ENCODE measurements around the gene USH2A. TPM values are rescaled to one million over a fixed set of nuclear protein-coding genes. Genes with fewer than 3 reads are reported as not detected.

USH2A gene
- total RNA-seq, 2 experiments from 2014 or later, result not detected

GRCh38 chr1:216448011-216448510 lies 24.8 kb upstream of the USH2A start:
- CTCF ChIA-PET, result no interaction called here
- Histone ChIP-seq H3K4me3 (ENCODE audit: low read length) (no peak overlapping the region), H3K36me3 (ENCODE audit: insufficient read depth, low read length) (no peaks in the 10 kb centered on the region), H3K9me3 (ENCODE audit: control insufficient read depth in 1 of 2, insufficient read depth in 1 of 2, low read length in 2 of 2) (peaks cover 0 to 3% of the 10 kb centered on the region in 2 experiments), H3K4me1 (ENCODE audit: insufficient read depth, low read length) (no peaks in the 10 kb centered on the region), H3K27me3 (ENCODE audit: control insufficient read depth in 1 of 2, insufficient read depth in 2 of 2, low read length in 2 of 2) (no peaks in the 10 kb centered on the region), H3K27ac (ENCODE audit: low read depth in 1 of 2, low read length in 2 of 2) (no peak overlapping the region)
- no peak overlapping the region for H3K27ac Mint-ChIP-seq
- DNase-seq (no peak), ATAC-seq (ENCODE audit: poor library complexity) (no peak)
- no peak overlapping the region for H3K4me3 Mint-ChIP-seq
- intact Hi-C loops (cut with DNase I, micrococcal nuclease), result no loop called here
- peaks cover 11% of the 10 kb centered on the region for H3K9me3 Mint-ChIP-seq
- H3K36me3 Mint-ChIP-seq (ENCODE audit: low read depth), result no peaks in the 10 kb centered on the region
- no peaks in the 10 kb centered on the region for H3K4me1 Mint-ChIP-seq (ENCODE audit: low read depth)
- POLR2A ChIA-PET, result no interaction called here
- no peaks in the 10 kb centered on the region for H3K27me3 Mint-ChIP-seq
- TF ChIP-seq CTCF (IDR thresholded peaks at IDR 0.05), result no peak

GRCh38 chr1:216437603-216438002 lies 14.4 kb upstream of the USH2A start:
- Mint-ChIP-seq H3K27ac (no peak overlapping the region), H3K4me1 (ENCODE audit: low read depth) (no peaks in the 10 kb centered on the region), H3K36me3 (ENCODE audit: low read depth) (no peaks in the 10 kb centered on the region), H3K4me3 (no peak overlapping the region), H3K27me3 (no peaks in the 10 kb centered on the region), H3K9me3 (no peaks in the 10 kb centered on the region)
- DNase-seq (no peak), ATAC-seq (ENCODE audit: poor library complexity) (no peak)
- Histone ChIP-seq H3K36me3 (ENCODE audit: insufficient read depth, low read length) (no peaks in the 10 kb centered on the region), H3K4me1 (ENCODE audit: insufficient read depth, low read length) (no peaks in the 10 kb centered on the region), H3K27ac (ENCODE audit: low read depth in 1 of 2, low read length in 2 of 2) (no peak overlapping the region), H3K27me3 (ENCODE audit: control insufficient read depth in 1 of 2, insufficient read depth in 2 of 2, low read length in 2 of 2) (no peaks in the 10 kb centered on the region), H3K4me3 (ENCODE audit: low read length) (no peak overlapping the region), H3K9me3 (ENCODE audit: control insufficient read depth in 1 of 2, insufficient read depth in 1 of 2, low read length in 2 of 2) (no peaks in the 10 kb centered on the region)
- intact Hi-C loops (cut with DNase I, micrococcal nuclease), result no loop called here
- POLR2A ChIA-PET, result no interaction called here
- CTCF ChIA-PET, result no interaction called here
- TF ChIP-seq CTCF (IDR thresholded peaks at IDR 0.05), result no peak

GRCh38 chr1:216434232-216434631 lies 11.0 kb upstream of the USH2A start:
- Histone ChIP-seq H3K27ac (ENCODE audit: low read depth in 1 of 2, low read length in 2 of 2) (no peak overlapping the region), H3K4me1 (ENCODE audit: insufficient read depth, low read length) (no peaks in the 10 kb centered on the region), H3K9me3 (ENCODE audit: control insufficient read depth in 1 of 2, insufficient read depth in 1 of 2, low read length in 2 of 2) (peaks cover 0 to 4% of the 10 kb centered on the region in 2 experiments), H3K4me3 (ENCODE audit: low read length) (no peak overlapping the region), H3K27me3 (ENCODE audit: control insufficient read depth in 1 of 2, insufficient read depth in 2 of 2, low read length in 2 of 2) (no peaks in the 10 kb centered on the region), H3K36me3 (ENCODE audit: insufficient read depth, low read length) (no peaks in the 10 kb centered on the region)
- DNase-seq, result no peak
- ChIA-PET CTCF (no interaction called here), POLR2A (no interaction called here)
- ATAC-seq (ENCODE audit: poor library complexity), result no peak
- H3K27me3 Mint-ChIP-seq, result no peaks in the 10 kb centered on the region
- H3K4me3 Mint-ChIP-seq, result no peak overlapping the region
- no peaks in the 10 kb centered on the region for H3K4me1 Mint-ChIP-seq (ENCODE audit: low read depth)
- H3K9me3 Mint-ChIP-seq, result no peaks in the 10 kb centered on the region
- no peak for TF ChIP-seq CTCF (IDR thresholded peaks at IDR 0.05)
- no peaks in the 10 kb centered on the region for H3K36me3 Mint-ChIP-seq (ENCODE audit: low read depth)
- intact Hi-C loops (cut with DNase I, micrococcal nuclease), result no loop called here
- H3K27ac Mint-ChIP-seq, result no peak overlapping the region
